ENCODE data around the gene TFF3.

Gene TFF3

DNA sequence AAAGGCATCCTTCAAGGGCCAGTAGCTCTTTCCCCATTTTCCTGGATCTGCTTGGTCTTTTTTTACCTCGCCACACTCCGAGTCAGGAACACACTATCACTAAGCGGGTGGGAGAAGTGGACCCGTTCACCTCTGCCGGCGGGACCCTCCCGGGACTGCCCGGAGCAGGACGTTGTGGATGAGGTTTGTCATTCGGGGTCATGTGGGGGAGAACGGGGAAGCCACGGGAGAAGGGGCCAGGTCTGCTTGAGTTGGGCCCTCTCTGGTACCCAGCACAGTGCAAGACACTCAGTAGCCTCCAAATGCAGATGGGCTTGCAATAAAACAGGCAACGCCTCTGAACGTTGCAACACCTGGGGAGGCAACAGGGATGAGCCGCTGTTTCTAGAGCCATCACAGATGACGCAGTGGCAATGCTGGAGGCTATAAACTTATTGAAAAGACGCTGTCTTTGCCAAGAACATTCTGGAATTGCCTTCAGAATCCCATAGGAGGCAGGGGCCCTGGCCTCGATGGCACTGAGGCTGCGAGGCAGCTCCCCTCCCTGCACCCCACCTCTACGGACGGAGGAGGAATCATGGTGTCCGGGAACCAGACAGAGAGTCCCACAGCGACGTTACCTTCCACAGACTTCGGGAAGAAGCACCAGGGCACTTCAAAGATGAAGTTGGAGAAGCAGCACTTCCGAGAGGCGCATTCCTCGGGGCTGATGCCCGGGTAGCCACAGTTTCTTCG is 31.8 kb upstream of the TFF3 start:
- DNase-seq = no peak

DNA sequence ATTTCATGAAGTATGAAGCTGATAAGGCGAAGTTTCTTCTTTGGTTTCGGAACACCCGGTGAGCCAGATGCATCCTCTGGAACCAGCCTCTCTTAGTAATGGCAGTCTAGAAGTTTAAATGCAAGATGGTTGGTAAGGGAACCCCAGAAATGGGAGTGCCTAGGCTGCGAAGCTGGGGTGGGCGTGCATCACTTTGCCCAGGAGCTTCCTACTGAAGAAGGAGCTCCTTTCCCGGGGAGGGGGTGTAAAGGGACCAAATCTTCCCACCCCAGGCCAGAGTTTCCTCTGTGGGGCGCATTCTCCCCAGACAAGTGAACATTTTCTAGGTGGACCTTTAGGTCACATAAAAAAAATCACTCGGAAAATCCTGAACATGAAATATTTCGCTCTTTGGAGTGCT is 31.2 kb upstream of the TFF3 start:
- DNase-seq = no peak

DNA sequence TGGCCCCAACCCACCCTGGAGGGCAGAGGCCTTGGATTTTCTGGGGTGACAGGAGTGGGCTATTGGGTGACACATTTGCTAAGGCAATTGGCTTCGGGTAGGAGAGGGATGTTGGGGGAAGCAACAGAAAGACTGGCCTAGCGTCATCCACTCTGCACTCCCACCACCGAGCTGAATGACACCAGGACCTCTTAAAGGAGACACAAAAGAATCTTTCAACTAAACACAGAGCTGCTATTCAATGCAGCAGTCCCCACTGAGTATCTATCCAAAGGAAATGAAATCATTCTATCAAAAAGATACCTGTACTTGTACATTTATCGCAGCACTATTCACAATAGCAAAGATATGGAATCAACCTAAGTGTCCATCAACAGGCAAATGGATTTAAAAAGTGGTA is 29.4 kb upstream of the TFF3 start:
- DNase-seq = no peak

DNA sequence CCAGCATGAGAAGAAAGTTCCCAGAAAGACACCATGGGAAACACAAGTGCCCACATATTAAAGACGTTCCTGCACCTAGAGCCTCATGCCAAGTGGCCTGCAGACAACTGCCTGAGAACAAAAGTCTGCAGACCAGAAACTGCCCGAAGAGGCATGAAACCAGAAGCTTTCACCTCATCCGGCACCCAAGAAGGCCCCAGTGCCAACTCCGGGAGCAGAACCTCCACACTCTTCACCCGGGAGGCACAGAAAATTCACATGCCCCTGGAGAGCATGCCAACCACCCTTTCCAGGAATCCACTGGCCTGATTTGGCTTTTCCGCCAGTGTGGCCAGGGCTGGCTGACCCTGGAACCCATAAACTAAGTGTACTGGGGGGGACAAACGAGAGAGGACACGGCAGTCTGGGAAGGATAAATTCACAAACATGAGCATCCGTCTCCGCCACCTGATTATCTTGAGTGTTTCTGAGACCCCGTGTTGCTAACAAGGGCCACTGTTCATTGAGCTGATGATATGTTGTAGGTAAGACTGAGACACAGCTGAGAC is 28.8 kb upstream of the TFF3 start:
- no peak for DNase-seq

DNA sequence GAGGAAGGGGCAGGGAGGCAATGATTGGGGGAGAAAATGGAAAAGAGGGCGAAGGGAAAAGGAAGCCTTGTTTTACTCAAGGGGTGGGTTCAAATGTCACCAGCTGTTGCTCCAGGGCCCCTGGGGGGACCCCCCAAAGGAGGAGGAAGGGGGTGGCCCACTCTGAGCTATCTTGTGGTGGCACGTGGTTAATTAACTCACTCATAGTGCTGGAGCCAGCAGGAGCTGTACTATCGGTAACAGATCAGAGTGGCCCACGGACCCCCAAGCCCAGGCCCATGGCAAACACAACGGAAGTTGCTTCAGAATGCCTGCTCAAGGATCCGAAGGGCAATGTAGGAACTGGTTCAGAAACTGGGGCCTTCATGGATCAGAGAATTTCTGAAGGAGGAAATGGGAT is 28.3 kb upstream of the TFF3 start:
- DNase-seq = no peak

DNA sequence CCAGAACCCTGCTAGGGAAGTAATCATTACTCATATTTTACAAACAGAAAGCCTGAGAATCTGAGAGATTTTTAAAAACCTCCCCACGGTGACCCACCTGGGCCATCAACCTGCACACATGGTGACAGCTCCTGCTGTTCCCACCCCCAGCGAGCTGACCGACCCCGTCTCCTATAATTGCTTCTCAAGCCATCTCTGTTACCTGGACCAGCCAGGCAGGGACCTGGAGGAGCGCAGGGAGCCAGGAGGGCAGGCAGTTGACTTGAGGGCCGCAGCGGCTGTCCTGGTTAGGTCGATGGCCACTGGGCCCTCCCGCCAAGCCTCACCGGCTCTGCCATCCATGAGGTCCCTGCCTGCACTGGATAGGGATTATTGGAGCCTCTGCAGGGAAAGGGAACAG is 27.9 kb upstream of the TFF3 start:
- DNase-seq = no peak

DNA sequence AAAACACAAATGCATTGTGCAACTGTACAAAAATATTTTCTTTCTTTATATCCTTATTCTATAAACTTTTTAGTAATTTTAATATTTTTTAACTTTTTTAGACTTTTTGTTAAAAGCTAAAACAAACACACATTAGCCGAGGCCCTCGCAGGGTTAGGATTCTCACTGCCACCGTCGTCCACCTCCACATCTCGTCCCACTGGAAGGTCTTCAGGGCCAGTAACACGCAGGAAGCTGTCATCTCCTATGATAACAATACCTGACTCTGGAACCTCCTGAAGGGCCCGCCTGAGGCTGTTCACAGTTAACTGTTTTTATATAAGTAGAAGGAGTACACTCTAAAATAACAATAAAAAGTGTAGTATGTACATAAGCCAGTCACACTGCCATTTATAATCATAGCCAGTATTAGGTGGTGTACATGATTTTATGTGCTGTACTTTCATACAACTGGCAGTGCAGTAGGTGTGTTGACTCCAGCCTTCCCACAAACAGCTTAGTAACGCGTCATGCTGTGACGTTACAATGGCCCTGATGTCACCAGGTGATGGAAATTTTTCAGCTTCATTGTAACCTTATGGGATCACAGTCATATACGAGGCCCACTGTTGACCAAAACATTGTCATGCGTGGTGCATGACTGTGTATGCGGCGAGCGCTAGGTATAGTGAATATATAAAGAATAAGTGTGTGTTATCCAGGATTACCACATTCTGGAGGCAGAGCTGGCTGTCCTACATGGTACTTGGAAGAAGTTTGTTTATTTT is 26.8 kb upstream of the TFF3 start:
- no peak for DNase-seq

DNA sequence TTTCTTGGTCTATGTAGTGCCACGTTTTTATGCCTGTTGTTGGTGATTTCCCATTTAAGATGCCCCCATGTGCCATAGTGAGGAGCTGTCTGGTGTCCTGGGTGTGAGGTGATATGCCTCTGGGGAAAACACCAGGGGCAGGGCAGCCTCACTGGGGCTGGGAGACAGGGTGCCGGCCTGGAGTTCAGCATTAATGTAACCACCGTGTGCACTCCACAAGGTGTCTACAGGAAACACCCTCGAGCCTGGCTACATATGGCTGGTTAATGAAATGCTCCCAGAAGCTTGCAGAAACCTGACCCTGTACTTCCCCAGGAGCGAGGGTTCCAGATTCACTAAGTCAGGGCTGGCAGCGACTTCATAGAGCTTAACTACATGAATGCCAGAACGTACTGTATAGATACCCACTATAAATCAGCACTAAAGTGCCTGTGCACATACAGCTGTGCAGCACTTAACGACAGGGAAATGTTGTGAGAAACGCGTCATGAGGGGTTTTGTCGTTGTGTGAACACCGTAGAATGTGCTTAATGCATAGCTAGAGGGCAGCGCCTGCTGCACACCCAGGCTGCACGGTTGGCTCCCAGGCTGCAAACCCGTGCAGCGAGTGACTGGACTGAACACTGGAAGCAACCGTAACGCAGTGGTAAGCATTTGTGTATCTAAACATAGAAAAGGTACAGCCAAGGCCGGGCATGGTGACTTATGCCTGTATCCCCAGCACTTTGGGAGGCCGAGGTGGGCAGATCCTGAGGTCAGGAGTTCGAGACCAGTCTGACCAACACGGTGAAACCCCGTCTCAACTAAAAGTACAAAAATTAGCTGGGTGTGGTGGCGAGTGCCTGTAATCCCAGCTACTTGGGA is 25.2 kb upstream of the TFF3 start:
- no peak for DNase-seq

DNA sequence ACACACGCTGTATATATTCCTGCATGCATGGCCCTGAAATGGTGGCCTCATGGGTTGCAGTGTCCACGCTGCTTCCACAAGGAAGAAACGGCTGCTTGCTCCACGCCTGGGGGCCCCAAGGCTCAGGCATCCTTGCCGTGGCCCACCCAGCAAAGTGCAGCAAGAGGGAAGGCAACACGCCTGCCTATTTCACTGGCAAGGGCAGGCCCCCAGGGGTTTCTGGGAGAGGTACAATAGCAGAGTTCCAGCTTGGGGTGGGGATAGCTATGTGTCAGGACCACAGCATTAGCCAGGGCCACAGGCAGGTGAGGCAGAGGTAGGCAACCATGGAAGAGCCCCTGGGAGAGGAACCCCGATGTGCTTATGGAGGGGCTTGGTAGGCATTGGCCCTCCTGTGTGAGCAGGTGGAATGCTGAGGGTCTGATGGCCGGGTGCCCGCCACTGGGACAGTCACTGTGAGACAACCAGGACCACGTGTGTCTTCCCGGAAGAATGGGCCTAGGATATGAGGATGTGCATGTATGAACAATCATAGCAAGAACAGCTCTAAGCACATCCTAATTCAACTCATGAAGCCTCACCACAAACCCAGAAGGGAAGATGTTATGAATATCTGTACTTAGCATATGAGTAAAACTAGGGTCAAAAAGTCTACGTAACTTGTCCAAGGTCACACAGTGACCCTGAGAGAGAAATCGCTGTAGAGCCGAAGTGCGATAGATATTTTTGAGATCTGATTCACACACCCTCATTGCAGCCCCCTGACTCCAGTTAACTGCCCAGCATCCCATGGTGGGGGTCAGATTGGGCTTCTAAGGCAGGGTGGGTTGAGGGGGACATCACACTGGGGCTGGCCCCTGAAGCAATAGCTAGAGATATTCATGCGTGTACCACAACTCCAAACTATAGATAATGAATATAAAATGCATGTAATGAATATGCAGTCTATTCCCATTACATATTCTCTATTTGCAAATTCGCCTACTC is 23.8 kb upstream of the TFF3 start:
- no peak for DNase-seq

DNA sequence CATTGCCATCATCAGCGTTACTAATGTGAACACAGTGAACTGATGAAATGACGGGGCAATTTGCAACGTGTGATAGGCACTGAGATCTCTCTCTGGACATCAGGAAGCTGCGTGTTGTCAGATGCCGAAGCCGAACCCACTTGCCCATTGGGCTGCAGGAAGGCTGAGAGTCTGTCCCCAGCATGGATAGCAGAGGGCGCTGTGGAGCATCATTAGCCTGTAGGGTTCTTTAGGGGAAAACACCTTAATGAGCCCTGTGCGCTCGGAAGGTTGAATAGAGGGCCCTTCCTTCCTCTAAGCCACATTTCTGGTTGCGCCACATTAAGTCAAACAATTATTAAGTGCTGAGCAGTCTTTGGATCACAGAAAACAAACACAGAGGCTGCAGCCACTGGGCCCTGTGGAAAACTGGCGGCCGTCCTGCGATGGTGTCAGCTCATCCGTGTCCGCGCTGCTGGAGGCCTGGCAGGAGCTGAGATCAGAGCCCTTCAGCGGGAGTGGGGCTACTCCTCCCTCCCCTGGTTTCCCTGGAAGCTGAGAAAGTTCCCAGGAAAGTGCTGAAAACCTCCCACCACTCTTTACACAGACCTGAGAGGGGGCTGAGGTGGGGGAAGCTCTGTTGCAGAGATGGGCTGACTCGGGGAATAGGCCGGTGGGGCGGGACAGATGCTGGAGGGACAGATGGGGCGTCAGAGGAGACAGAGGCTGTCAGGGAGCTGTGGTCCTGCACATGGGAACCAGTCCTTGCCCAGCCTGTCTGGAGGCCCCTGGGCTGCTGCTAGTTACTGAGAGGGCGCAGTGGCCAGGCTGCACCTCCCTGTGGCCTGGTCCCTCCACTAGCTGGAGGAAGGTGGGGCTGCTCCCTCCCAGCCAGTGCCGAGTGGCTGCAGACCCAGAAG is 22.9 kb upstream of the TFF3 start:
- peak; percentile 45 to 50 for DNase-seq

DNA sequence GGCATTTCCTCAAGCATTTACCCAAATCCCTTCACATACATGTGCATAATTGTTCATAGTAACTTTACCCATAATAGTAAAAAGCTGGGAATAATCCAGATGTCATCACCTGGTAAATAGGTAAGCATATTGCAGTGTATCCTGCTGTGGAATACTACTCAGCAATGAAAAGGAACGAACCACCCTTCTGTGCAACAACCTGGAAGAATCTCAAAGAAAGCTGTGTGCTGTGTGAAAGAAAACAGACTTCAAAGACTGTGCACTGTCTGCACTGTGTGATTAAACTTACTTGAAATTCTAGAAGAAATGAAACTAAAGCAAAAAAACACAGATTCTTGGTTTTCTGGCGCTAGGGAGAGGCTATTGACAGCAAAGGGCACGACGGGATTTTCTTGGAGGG is 22.1 kb upstream of the TFF3 start:
- no peak for DNase-seq

DNA sequence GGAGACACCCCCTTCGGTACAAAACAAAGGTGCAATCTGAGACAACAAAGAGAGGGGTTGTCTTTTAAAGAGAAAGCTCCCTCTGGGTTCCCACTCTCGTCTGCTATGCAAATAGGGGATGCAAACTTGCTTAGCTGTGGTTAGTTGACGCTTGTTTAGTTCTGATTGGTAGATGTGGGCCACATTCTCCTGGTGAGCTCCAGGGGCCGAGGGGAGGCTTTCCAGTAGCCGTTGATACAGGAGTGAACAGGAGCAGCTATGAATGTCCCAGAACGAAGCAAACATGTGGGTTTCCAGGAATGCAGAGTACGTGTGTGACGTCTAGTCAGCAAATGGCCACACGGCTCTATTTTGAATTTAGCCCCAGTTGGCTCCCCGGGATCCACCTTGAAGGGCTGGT is 20.8 kb upstream of the TFF3 start:
- no peak for DNase-seq

DNA sequence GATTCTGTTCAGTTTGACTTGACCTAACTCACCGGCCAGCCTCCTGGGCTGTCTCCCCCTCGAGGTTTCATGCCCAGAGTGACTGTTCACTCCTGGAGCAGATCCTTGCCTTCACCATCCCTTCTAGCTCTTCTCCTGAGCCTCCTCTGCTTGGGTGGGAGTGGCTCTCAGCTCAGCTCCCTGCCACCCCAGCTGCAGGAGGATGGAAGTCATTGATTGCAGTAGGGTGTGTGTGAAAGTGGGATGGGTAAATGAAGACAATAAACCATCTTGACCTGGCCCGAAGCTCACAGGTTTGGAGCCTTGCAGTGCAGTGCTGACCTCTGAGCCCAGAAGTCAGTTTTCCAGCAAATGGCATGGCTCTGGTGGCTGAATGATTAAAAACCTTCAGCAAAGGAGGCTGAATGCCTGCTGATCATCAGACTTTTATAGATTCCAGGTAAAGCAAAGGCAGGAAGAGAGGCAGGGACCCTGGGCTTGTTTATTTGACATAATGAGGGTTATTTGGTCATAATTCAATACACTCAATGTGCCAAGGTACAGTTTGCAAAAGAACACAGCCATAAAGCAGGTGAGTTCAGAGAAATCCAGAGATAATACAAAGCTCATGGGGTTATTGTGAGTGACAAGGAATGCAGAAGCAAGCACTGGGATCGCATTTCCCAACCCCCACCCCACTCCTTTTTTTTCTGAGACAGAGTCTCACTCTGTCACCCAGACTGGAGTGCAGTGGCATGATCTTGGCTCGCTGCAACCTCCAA is 17.5 kb upstream of the TFF3 start:
- DNase-seq = no peak

DNA sequence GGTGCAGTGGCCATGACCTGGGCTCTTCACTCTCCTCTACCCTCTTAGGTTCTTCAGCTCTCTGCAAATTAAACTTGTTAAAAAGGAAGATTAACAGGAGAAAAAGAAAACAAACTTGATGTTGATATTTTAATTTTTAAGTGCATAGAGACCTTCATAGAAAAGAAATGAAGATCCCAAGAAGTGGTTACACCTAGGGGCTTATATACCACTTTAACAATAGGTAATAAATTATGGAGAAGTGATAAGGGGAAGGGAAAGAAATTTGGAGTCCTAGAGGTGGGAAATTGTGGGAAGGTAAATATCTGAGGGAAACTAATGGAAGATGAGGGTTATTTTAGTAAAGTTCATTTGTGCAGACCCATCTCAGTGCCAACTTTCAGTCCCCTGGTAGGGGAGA is 16.5 kb upstream of the TFF3 start:
- no peak for DNase-seq

DNA sequence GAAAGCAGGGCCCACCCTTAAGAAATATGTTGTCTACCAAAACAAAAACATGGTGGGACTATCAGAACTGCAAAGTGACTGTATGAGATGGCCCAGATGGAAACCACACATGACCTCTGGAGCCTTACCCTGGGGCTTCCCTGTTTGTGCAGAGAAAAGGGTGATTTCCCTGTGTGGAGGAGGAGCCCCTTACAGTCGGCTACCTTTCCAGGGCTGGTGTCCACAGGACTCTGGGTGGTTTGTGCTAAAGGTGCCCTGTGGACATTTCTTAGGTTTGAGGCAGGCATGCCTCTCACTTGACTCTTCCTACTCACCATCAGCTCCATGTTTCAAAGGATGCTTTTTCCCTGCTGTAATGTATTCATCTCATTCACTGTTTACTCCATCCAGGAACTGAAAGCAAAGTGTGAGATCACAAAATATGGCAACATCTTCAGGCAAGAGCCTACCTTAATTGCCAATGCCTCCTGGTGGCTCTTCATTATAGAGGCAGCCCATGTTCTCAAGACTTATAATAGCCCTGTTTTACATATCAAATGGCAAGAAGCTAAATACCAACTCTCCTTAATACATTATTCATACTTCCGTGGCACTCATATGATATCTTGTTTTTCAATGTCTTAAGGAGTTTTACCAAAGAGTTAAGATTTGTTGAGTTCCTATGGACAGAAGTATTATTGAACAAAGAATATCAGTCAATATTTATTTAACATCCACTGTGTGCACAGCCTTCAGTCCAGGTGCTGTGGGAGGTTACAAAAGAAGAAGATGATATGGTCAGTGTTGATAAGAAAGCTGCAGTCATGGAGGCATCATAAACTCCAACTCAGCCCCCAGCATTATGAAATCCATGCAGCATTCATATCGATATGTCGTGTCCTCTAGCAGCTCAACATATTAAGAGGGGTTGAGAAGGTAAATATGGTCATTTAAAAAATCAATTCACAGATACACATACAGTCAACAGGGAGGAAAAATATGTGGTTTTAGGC is 15.5 kb upstream of the TFF3 start:
- DNase-seq = no peak

DNA sequence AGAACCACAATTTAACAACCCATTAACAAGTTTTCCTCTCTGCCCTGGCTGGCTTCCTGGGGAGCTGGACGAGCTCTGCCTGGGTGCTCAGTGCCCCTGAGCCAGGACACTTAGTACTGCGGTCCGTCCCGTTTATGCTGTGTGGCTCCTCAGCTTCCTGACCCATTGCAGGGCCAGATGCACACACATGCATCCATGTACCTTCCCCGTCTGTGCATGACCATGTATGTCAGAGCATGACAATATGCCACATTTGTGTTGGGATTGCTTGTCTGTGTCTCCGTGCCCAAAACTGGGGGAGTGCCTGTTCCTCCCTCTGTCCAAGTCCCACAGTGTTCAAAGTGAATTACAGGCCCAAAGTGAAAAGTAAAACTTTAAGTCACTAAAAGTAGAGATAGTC is 9.7 kb upstream of the TFF3 start:
- DNase-seq = no peak

DNA sequence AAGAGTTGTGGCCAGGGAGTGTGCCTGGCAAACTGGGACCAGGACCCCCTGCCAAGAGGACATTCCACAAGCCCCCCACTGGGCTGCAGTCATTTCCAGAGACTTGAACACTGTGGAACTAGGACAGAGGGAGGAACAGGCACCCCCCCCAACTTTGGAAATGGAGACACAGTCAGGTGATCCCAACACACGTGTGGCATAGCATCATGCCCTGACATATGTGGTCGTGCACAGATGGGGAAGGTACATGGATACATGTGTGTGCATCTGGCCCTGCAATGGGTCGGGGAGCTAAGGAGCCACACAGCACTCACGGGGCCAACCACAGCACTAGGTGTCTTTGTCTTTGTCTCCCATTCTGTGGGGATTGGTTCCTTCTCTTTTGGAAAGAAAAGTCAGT is 6.6 kb upstream of the TFF3 start:
- DNase-seq = no peak

DNA sequence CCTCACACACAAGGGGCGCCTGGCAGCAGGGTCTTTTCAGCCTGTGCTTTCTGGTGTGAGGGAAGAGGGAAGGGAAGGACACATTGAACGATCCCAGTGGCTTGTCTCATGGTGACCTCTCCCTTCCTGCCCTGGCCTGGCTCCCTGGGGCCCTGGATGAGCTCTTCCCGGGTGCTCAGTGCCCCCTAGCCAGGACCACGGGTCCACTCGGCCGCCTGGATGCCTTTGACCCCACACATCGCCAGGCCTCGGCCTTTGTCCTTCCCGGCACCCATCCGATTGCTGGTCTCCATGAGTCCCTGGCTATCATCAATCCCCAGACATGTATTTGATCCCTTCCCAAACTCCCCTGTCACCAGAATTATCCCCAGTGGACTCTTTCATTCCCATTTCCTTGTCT is 6.0 kb upstream of the TFF3 start:
- DNase-seq = no peak

DNA sequence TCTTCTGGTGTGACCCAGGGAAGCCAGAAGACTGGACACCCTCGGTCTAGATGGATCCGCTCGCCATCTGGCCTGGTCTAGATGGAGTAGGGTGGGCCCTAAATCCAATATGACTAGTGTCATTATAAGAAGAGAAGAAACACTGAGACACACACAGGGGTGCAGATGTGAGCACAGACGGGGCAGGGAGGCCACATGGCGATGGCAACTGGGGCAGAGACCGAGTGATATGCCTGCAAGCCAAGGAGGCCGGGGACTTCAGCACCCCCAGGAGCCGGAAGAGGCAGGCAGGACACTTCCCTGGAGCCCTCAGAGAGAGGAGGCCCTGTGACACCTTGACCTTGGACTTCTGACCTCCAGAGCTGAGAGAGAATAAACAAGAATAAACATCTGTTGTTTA is 5.6 kb upstream of the TFF3 start:
- DNase-seq = no peak

Data from AML-193 (cell line).